ENCODE results near the gene CATSPER4.

Gene CATSPER4

GRCh38 chr1:26190373-26190987 lies at the start of gene CATSPER4:
TSS of gene CATSPER4 (plus strand) at chr1:26190602. CDS start at chr1:26190628, 26 bp downstream.
- no peak for DNase-seq

DNA sequence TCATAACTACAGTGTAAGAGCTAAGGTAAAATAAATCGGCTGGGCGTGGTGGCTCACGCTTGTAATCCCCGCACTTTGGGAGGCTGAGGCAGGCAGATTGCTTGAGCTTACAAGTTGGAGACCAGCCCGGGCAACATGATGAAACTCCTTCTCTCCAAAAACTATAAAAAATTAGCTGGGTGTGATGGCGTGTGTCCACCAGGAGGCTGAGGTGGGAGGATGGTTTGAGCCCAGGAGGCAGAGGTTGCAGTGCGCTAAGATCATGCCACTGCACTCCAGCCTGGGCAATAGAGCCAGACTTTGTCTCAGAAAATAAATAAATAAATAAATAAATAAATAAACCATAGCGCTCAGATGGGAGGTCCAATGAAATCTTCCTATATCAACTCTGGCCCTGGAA lies 48.2 kb upstream of the CATSPER4 start:
- DNase-seq, result no peak

GRCh38 chr1:26145041-26145959 lies 45.1 kb upstream of the CATSPER4 start:
- peak; percentile 50 for DNase-seq

- no peak for DNase-seq
These were observed 44.5 kb upstream of the CATSPER4 start for GRCh38 chr1:26145960-26146294.

DNA sequence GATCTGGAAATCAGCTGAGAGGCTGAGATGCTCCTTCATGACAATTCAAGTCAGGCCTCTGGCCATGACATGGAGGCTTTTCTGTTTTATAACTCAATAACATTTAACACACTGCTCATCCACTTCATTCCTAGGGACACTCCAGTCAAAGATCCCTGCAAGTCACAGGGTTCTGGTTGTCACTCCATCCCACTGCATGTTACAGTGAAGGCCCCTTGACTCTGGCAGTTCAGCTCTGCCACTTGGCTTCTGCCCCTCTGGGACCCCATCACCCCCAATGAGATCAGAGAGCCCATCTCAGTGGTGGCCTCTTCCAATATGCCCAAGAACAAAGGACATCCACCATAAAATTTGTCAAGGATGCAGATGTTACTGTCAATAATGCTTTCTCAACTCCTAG lies 41.5 kb upstream of the CATSPER4 start:
- DNase-seq, result no peak

DNA sequence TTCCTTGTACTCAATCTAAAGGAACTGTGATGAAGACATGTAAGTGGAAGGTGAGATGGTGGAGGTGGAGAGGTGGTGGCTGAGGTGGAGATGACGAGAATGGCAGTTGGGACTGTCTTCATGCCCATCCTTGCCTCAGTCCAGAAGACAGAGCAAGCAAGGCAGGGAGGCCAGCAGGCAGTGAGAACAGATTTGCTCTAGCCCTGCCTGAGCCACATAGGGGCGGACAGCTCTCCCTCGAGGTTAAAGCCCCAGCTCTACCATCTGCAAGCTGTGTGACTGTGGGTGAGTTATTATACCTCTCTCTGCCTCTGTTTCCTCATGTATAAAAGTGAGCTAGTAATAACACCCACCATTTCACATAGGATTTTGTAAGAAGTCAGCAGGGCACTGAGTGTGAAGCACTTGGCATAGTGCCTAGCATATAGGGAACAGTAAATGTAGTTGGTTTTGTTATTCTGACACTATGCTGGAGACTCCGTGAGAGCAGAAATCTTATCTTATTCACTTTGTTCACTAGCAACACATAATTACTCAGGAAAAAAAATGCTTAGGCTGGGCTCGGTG lies 36.4 kb upstream of the CATSPER4 start:
- no peak for DNase-seq

- DNase-seq, result no peak
These were observed 35.7 kb upstream of the CATSPER4 start for GRCh38 chr1:26154750-26155149.

GRCh38 chr1:26155370-26156284 lies 34.8 kb upstream of the CATSPER4 start:
- DNase-seq, result no peak

DNA sequence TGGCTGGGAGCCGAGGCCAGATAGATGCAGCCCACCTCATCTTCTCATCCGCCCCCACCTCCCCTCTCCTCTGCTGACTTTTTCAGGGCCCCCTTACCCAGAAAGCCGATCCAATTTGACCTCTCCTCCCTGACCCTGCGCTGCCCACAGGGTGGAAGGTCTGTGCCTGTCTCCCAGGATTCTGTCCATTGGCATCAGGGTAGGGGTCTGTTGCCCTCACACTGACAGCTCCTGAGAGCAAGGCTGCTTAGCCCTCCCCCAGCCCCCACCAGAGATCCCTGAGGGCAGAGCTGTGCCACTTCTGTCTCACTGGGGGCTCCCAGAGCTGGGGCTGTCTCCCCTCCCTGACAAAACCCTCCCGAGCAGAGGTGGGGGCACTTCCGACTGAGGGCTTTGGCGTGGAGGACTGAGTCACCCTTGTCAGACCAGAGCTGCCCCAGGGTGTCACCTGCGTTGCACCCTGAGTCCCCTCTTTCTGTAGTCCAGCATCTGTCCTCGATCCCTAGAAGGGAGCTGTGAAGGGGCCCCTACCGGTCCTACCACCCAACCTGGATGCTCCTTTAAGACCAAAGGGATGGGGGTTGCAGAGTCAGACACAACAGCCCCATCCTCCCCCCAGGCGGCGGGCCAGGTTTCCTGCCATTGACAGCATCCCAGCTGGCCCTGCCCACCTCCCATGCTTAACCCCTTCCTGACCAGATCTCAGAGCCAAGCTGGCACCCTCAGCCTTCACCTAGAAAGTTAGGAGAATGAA lies 33.9 kb upstream of the CATSPER4 start:
- DNase-seq, result no peak

GRCh38 chr1:26158271-26158907 lies 32.0 kb upstream of the CATSPER4 start:
- no peak for DNase-seq

DNA sequence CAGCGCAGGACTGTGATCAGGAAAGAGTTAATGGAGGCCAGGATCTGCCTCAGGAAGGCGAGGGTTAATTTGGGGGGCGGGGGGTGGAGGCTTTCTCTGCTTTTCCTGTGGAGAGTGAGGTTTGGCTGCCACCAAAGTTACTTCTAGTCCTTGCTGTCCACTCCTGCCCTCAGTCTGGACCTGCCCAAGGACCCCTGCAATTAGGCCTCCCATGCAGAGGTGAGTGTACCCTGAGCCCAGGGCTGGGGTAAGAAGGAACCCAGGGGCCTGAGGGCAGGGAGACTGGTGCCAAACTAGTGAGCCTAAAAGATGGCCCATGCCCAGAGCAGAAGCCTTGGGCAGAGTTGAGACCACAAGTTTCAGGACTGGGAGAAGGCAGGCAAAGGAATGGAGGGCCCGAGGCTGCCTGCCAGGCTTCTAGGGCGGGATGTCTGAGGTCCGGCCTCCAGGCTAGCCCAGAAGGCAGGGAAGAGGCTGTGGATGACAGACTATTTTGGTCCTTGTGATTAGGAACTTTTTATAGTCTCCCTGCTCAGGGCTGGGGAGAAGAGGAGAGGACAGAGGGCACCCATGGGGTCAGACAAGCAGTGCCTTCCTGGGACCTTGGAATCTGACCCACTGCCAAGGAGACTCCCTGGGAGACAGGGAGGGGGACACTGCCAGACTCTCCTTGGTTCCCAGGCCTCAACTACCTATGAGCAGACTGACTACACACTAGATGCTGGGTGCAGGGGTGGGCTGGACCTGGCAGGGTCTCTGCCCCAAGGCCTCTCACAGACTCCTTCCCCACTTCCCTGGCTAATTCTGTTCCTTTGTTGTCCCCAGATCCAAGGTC lies 31.3 kb upstream of the CATSPER4 start, which contains the start of gene FAM110D:
Gene FAM110D (plus strand): TSS at position 172 of the 835 bp plus-strand sequence. CDS start 2,213 bp downstream, outside the sequence.
- DNase-seq, result no peak

GRCh38 chr1:26159743-26160039 lies 30.7 kb upstream of the CATSPER4 start:
- DNase-seq, result no peak

GRCh38 chr1:26160527-26161414 lies 29.6 kb upstream of the CATSPER4 start:
- no peak for DNase-seq

- DNase-seq, result no peak
These were observed 28.8 kb upstream of the CATSPER4 start for GRCh38 chr1:26161415-26162219.

DNA sequence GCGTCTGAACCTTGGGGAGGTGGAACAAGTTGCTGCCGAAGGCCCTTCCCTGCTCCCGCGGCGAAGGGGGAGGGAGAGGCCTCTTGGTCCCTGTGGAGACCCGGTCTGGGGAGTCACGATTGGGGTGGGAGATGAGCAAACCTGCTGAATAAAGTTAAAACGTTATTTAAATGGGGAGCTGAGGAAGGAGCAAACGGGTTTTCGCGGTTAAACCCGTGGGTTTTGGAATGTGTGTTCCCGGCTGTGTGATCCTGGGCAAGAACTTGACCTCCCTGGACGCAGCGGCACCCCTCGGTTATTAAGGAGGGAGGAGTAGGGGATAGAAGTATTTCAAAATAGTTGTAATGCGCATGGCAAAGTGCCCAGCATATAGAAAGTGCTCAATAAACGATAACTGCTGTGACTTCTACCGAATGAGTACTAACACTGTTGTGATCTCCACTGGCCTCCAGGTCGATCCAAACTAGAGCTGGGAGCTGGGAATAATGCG lies 28.1 kb upstream of the CATSPER4 start:
- DNase-seq, result no peak

DNA sequence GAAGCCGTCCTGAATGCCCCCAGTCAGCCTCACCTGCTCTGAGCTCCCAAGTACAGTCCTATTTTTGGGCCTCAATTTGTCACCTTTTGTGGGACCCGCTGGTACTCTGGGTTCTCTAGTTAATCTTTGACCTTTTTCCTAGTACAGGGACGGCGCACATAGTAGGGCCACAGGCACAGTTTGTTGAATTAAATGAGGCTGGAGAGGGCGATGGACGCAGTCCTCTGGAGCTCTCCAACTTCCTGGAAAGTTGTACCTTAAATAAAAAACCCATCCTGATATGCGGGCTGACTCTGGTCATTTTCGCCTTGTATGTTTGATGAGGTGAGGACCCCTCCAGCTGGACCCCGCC lies 26.7 kb upstream of the CATSPER4 start:
- DNase-seq, result no peak

GRCh38 chr1:26164036-26164860 lies 26.2 kb upstream of the CATSPER4 start:
- DNase-seq, result no peak

Measured in SHP77 treated with DMSO at 0.1 percent for 48 hours (cell line).